Cardiac muscle cell (in vitro differentiated cells and primary cell): ENCODE data around the gene ADAM12. TPM values are rescaled to one million over a fixed set of nuclear protein-coding genes. Genes with fewer than 3 reads are reported as not detected.

ENCODE experiments used
- DNase-seq, 2 donors: peaks; one replicate each; pipeline versions ENCODE4 v3.0.0 to v3.0.0-alpha.2; 2010 to 2017; ENCODE audit warnings: low read depth in 1 of 2, low spot score in 1 of 2
- H3K27ac ChIP-seq: fragments of 200-600 bp; sonication (generic); 2 replicates; pipeline ENCODE4 v1.5.1; 2016
- H3K27me3 ChIP-seq: fragments of 200-600 bp; sonication (generic); 2 replicates; pipeline ENCODE4 v1.6.0; 2016; ENCODE audit warnings: control low read depth
- H3K36me3 ChIP-seq: fragments of 200-600 bp; sonication (generic); 2 replicates; pipeline ENCODE4 v1.5.1; 2016; ENCODE audit warnings: control low read depth
- H3K4me1 ChIP-seq: fragments of 200-600 bp; sonication (generic); 2 replicates; pipeline ENCODE4 v1.8.1; 2017; ENCODE audit warnings: low read depth, mild to moderate bottlenecking, mixed run types
- H3K4me3 ChIP-seq: fragments of 200-600 bp; sonication (generic); 2 replicates; pipeline ENCODE4 v1.5.1; 2016; ENCODE audit warnings: mild to moderate bottlenecking
- H3K9me3 ChIP-seq: fragments of 200-600 bp; sonication (generic); 2 replicates; pipeline ENCODE4 v1.5.1; 2017; ENCODE audit warnings: low read depth, mild to moderate bottlenecking, control low read depth
- CTCF ChIP-seq: IDR thresholded peaks from 2 replicates; pipeline ENCODE4 v1.5.1; 2012; ENCODE audit warnings: low read depth, mild to moderate bottlenecking, low read length
- polyA plus RNA-seq: library from polyadenylated mRNA; unstranded; fragments of >200 nt; fragmentation: Nextera tagmentation; extraction: Ambion mirVana; gene quantifications from 2 replicates; pipeline ENCODE4 v1.2.1, GENCODE V29; 2016
- total RNA-seq: library from RNA; depleted of rRNA; stranded (reverse); fragments of >200 nt; gene quantifications from 2 replicates; pipeline ENCODE4 v1.2.3, GENCODE V29; 2016

ADAM12 gene
- total and polyA plus RNA-seq, 2 experiments from 2014 or later: 0.18 to 1.1 TPM

- Histone ChIP-seq H3K36me3 (no peaks in the 10 kb centered on the region), H3K27ac (no peak overlapping the region), H3K27me3 (no peaks in the 10 kb centered on the region), H3K4me1 (peaks cover 12% of the 10 kb centered on the region), H3K4me3 (no peak overlapping the region), H3K9me3 (no peaks in the 10 kb centered on the region)
- TF ChIP-seq CTCF: no peak
- no peak for DNase-seq
These were observed 189.6 kb downstream of the ADAM12 start for GRCh38 chr10:126198681-126199080.

GRCh38 chr10:126197036-126197543 is 191.2 kb downstream of the ADAM12 start:
- Histone ChIP-seq H3K36me3 (no peaks in the 10 kb centered on the region), H3K4me3 (no peak overlapping the region), H3K27me3 (no peaks in the 10 kb centered on the region), H3K9me3 (no peaks in the 10 kb centered on the region), H3K4me1 (peaks cover 2% of the 10 kb centered on the region), H3K27ac (no peak overlapping the region)
- no peak for DNase-seq
- no peak for TF ChIP-seq CTCF

GRCh38 chr10:126196281-126196680 is 192.0 kb downstream of the ADAM12 start:
- no peak for DNase-seq
- Histone ChIP-seq H3K36me3 (no peaks in the 10 kb centered on the region), H3K4me3 (no peak overlapping the region), H3K27me3 (no peaks in the 10 kb centered on the region), H3K9me3 (no peaks in the 10 kb centered on the region), H3K27ac (no peak overlapping the region), H3K4me1 (no peaks in the 10 kb centered on the region)
- no peak for TF ChIP-seq CTCF

- no peak for TF ChIP-seq CTCF
- Histone ChIP-seq H3K27me3 (no peaks in the 10 kb centered on the region), H3K9me3 (no peaks in the 10 kb centered on the region), H3K27ac (no peak overlapping the region), H3K4me1 (no peaks in the 10 kb centered on the region), H3K4me3 (no peak overlapping the region), H3K36me3 (no peaks in the 10 kb centered on the region)
- DNase-seq: no peak
These were observed 197.1 kb downstream of the ADAM12 start for GRCh38 chr10:126191192-126191591.

- H3K4me1 ChIP-seq: no peaks in the 10 kb centered on the region
- H3K27me3 ChIP-seq: no peaks in the 10 kb centered on the region
- H3K36me3 ChIP-seq: no peaks in the 10 kb centered on the region
- no peak for DNase-seq
- no peak overlapping the region for H3K4me3 ChIP-seq
- no peak overlapping the region for H3K27ac ChIP-seq
- no peaks in the 10 kb centered on the region for H3K9me3 ChIP-seq
- no peak for TF ChIP-seq CTCF
These were observed 199.5 kb downstream of the ADAM12 start for GRCh38 chr10:126188679-126189200.
